PFSK-1 (cell line): ENCODE measurements around the gene FEM1C.

Source experiments
- POLR2AphosphoS5 ChIP-seq: IDR thresholded peaks from 2 replicates; pipeline ENCODE4 v1.6.1; 2012; ENCODE audit warnings: low read depth, mild to moderate bottlenecking, control low read depth, low read length, moderate library complexity
- REST ChIP-seq, 2 experiments: IDR thresholded peaks; 2 replicates each; pipeline versions ENCODE4 v1.6.1 to v1.8.0; 2011 to 2012; ENCODE audit warnings: low read depth in 2 of 2, low read length in 2 of 2, control low read depth in 1 of 2, inconsistent platforms in 1 of 2, mild to moderate bottlenecking in 1 of 2, moderate library complexity in 1 of 2; ENCODE audit not compliant: insufficient read depth in 1 of 2
- SIN3A ChIP-seq: IDR thresholded peaks from 2 replicates; pipeline ENCODE4 v1.6.1; 2012; ENCODE audit warnings: mild to moderate bottlenecking, low read length, moderate library complexity, borderline replicate concordance; ENCODE audit not compliant: insufficient read depth
- TAF1 ChIP-seq: IDR thresholded peaks from 2 replicates; pipeline ENCODE4 v1.6.1; 2012; ENCODE audit warnings: low read length, control low read depth, borderline replicate concordance; ENCODE audit not compliant: insufficient read depth

GRCh38 chr5:115544043-115544435 is 536 bp downstream of the FEM1C start:
- TF ChIP-seq POLR2AphosphoS5: no peak
- no peak for TF ChIP-seq SIN3A
- no peak for TF ChIP-seq REST (IDR thresholded peaks at IDR 0.05; ENCODE audit: insufficient read depth in 1 of 2, low read depth in 2 of 2, low read length in 2 of 2)
- no peak for TF ChIP-seq TAF1
